GM19099 (cell line): ENCODE measurements around the gene ETS2.

Experiments used
- POLR2A ChIP-seq: IDR thresholded peaks from 3 replicates; pipeline ENCODE4 v1.6.1; 2011; ENCODE audit warnings: low read depth; ENCODE audit not compliant: insufficient read length; ENCODE audit errors: extremely low read depth

Gene ETS2

GRCh38 chr21:38790961-38791360, 14.8 kb upstream of the ETS2 start:
- no peak for TF ChIP-seq POLR2A

- no peak for TF ChIP-seq POLR2A
These were observed 12.9 kb upstream of the ETS2 start for GRCh38 chr21:38792676-38793459.

GRCh38 chr21:38793926-38794713, 11.6 kb upstream of the ETS2 start:
- TF ChIP-seq POLR2A: no peak

- TF ChIP-seq POLR2A: no peak
These were observed 10.8 kb upstream of the ETS2 start for GRCh38 chr21:38794978-38795377.

GRCh38 chr21:38795475-38795874, 10.3 kb upstream of the ETS2 start:
- no peak for TF ChIP-seq POLR2A

GRCh38 chr21:38796424-38796823, 9.3 kb upstream of the ETS2 start:
- no peak for TF ChIP-seq POLR2A

- TF ChIP-seq POLR2A: no peak
These were observed 8.3 kb upstream of the ETS2 start for GRCh38 chr21:38797470-38797869.

GRCh38 chr21:38798081-38798480, 7.6 kb upstream of the ETS2 start:
- no peak for TF ChIP-seq POLR2A

- no peak for TF ChIP-seq POLR2A
These were observed 7.2 kb upstream of the ETS2 start for GRCh38 chr21:38798481-38798882.

GRCh38 chr21:38800046-38800758, 5.5 kb upstream of the ETS2 start:
- TF ChIP-seq POLR2A: no peak

GRCh38 chr21:38800924-38801744, 4.6 kb upstream of the ETS2 start:
- no peak for TF ChIP-seq POLR2A

- TF ChIP-seq POLR2A: no peak
These were observed 3.4 kb upstream of the ETS2 start for GRCh38 chr21:38802050-38803026.

GRCh38 chr21:38803075-38803660, 2.6 kb upstream of the ETS2 start:
- no peak for TF ChIP-seq POLR2A
